HepG2 (cell line): ENCODE results near the gene NME4. TPM values are rescaled to one million over a fixed set of nuclear protein-coding genes. Genes with fewer than 3 reads are reported as not detected.

Experiments used
- CREB1 ChIP-seq, 2 experiments: fragments of 450-650 bp in 1 of 2; IDR thresholded peaks; 2 replicates each; pipeline ENCODE4 v1.6.1; 2016 to 2017; ENCODE audit warnings: control low read depth in 1 of 2, mild to moderate bottlenecking in 1 of 2, missing compliant biosample characterization in 1 of 2, missing genetic modification characterization in 1 of 2
- DBP ChIP-seq: sonication (generic); formaldehyde crosslinking; IDR thresholded peaks from 2 replicates; pipeline ENCODE4 v1.4.0; 2020; ENCODE audit warnings: missing genetic modification reagents; ENCODE audit errors: not compliant biosample characterization
- HDAC6 ChIP-seq: fragments of 200-600 bp; sonication (generic); IDR thresholded peaks from 2 replicates; pipeline ENCODE4 v1.7.0; 2017; ENCODE audit warnings: mild to moderate bottlenecking, antibody characterized with exemption, low read length, low read depth
- MLLT10 ChIP-seq: sonication (generic); formaldehyde crosslinking; IDR thresholded peaks from 2 replicates; pipeline ENCODE4 v1.4.0; 2020; ENCODE audit warnings: missing genetic modification reagents
- PATZ1 ChIP-seq: sonication (generic); formaldehyde crosslinking; IDR thresholded peaks from 2 replicates; pipeline ENCODE4 v1.4.0; 2020; ENCODE audit warnings: missing genetic modification reagents
- PRMT3 ChIP-seq: sonication (generic); formaldehyde crosslinking; IDR thresholded peaks from 2 replicates; pipeline ENCODE4 v1.8.1; 2022; ENCODE audit warnings: low read depth, mild to moderate bottlenecking, moderate library complexity, missing genetic modification reagents, borderline replicate concordance
- TBX3 ChIP-seq: fragments of 450-650 bp; IDR thresholded peaks from 2 replicates; pipeline ENCODE4 v1.6.1; 2017; ENCODE audit warnings: antibody characterized with exemption, mild to moderate bottlenecking, inconsistent platforms, borderline replicate concordance
- ZGPAT ChIP-seq: IDR thresholded peaks from 2 replicates; pipeline ENCODE4 v1.6.1; 2016; ENCODE audit warnings: mild to moderate bottlenecking
- ZMYM4 ChIP-seq: sonication (generic); formaldehyde crosslinking; IDR thresholded peaks from 2 replicates; pipeline ENCODE4 v1.8.1; 2023; ENCODE audit warnings: mild to moderate bottlenecking, missing genetic modification reagents
- ZNF101 ChIP-seq: sonication (generic); formaldehyde crosslinking; IDR thresholded peaks from 2 replicates; pipeline ENCODE4 v1.4.0; 2020; ENCODE audit warnings: mild to moderate bottlenecking, low read depth, missing genetic modification reagents, borderline replicate concordance
- ZNF121 ChIP-seq: sonication (generic); formaldehyde crosslinking; IDR thresholded peaks from 2 replicates; pipeline ENCODE4 v1.5.0; 2020; ENCODE audit warnings: mild to moderate bottlenecking, missing genetic modification reagents
- ZNF30 ChIP-seq: sonication (generic); formaldehyde crosslinking; IDR thresholded peaks from 2 replicates; pipeline ENCODE4 v1.5.0; 2020; ENCODE audit warnings: mild to moderate bottlenecking, missing genetic modification reagents
- ZNF331 ChIP-seq: sonication (generic); formaldehyde crosslinking; IDR thresholded peaks from 2 replicates; pipeline ENCODE4 v1.4.0; 2020; ENCODE audit warnings: missing genetic modification reagents
- ZNF382 ChIP-seq: sonication (generic); formaldehyde crosslinking; IDR thresholded peaks from 2 replicates; pipeline ENCODE4 v1.5.0; 2020; ENCODE audit warnings: missing genetic modification reagents, mild to moderate bottlenecking, borderline replicate concordance
- ZNF530 ChIP-seq: sonication (generic); formaldehyde crosslinking; IDR thresholded peaks from 2 replicates; pipeline ENCODE4 v1.5.0; 2020; ENCODE audit warnings: low read depth, mild to moderate bottlenecking, missing genetic modification reagents
- ZNF678 ChIP-seq: sonication (generic); formaldehyde crosslinking; IDR thresholded peaks from 2 replicates; pipeline ENCODE4 v1.4.0; 2020; ENCODE audit warnings: mild to moderate bottlenecking, missing genetic modification reagents
- ZNF761 ChIP-seq: sonication (generic); formaldehyde crosslinking; conservative IDR thresholded peaks from 2 replicates; pipeline ENCODE4 v1.4.0; 2020; ENCODE audit warnings: mild to moderate bottlenecking, missing genetic modification reagents
- ZSCAN20 ChIP-seq: sonication (generic); formaldehyde crosslinking; IDR thresholded peaks from 2 replicates; pipeline ENCODE4 v1.4.0; 2020; ENCODE audit warnings: missing genetic modification reagents, mild to moderate bottlenecking, borderline replicate concordance
- polyA plus RNA-seq, 8 experiments: library from polyadenylated mRNA; depleted of rRNA in 3 of 8; stranded (reverse) in 7 of 8; unstranded in 1 of 8; fragments of >200 nt; fragmentation: Illumina TruSeq in 4 of 8; extraction: Trizol in 4 of 8; gene quantifications; 2 replicates each; pipeline versions ENCODE4 v1.2.1 to v1.2.3, GENCODE V29; 2011 to 2016; ENCODE audit warnings: low read depth in 4 of 8, missing spikeins in 1 of 8, mixed read lengths in 1 of 8; ENCODE audit not compliant: insufficient read depth in 1 of 8
- total RNA-seq, 5 experiments: library from RNA; depleted of rRNA; stranded (reverse); fragments of >200 nt; fragmentation: Illumina TruSeq; extraction: Trizol; gene quantifications; 2 replicates each; pipeline ENCODE4 v1.2.3, GENCODE V29; 2016; ENCODE audit warnings: low read depth in 1 of 5
- TF ChIP-seq, protein P1 (sequence below): IDR thresholded peaks from 2 replicates; pipeline ENCODE4 v1.4.0; 2020; ENCODE audit warnings: mild to moderate bottlenecking, missing genetic modification reagents
- TF ChIP-seq, protein P2 (sequence below): sonication (generic); formaldehyde crosslinking; IDR thresholded peaks from 2 replicates; pipeline ENCODE4 v1.4.0; 2020; ENCODE audit warnings: mild to moderate bottlenecking, missing genetic modification reagents, borderline replicate concordance

Gene NME4
- total and polyA plus RNA-seq, 2 of the 13 experiments (the other 11 are each of a cell fraction or from before 2014, with no cell fraction given) = 121 to 263 TPM

DNA sequence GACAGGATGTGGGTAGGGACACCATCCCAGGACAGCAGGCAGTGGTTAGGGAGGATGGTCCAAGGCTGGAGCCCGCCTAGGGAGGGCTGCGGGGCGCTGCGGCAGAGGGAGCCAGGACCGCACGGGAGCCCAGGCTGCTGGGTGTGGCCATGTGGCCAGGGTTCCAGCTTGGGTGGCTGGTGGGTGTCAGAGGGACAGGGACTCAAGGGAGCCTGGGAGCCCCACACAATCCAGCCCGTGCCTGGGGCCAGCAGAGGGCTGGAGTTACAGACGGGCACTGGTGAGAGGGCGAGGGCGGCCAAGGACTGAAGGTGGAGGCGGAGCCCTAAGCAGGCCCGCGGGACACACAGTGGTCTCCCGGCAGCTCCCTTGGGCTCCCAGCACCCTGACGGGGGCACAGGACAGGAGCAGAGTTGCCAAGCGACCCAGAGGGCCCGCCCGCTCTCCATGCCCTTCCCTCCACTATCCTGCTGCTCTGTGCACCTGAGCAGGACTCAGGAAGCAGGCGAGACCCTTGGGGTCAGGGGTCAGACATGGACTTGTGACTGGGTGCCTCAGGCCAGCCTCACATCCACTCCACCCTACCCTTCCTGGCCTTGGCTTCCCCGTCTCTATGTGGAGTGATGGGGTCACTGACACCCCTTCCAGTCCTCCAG lies 33.8 kb upstream of the NME4 start (continued):
- TF ChIP-seq, protein P1, sequence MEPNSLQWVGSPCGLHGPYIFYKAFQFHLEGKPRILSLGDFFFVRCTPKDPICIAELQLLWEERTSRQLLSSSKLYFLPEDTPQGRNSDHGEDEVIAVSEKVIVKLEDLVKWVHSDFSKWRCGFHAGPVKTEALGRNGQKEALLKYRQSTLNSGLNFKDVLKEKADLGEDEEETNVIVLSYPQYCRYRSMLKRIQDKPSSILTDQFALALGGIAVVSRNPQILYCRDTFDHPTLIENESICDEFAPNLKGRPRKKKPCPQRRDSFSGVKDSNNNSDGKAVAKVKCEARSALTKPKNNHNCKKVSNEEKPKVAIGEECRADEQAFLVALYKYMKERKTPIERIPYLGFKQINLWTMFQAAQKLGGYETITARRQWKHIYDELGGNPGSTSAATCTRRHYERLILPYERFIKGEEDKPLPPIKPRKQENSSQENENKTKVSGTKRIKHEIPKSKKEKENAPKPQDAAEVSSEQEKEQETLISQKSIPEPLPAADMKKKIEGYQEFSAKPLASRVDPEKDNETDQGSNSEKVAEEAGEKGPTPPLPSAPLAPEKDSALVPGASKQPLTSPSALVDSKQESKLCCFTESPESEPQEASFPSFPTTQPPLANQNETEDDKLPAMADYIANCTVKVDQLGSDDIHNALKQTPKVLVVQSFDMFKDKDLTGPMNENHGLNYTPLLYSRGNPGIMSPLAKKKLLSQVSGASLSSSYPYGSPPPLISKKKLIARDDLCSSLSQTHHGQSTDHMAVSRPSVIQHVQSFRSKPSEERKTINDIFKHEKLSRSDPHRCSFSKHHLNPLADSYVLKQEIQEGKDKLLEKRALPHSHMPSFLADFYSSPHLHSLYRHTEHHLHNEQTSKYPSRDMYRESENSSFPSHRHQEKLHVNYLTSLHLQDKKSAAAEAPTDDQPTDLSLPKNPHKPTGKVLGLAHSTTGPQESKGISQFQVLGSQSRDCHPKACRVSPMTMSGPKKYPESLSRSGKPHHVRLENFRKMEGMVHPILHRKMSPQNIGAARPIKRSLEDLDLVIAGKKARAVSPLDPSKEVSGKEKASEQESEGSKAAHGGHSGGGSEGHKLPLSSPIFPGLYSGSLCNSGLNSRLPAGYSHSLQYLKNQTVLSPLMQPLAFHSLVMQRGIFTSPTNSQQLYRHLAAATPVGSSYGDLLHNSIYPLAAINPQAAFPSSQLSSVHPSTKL (CRISPR knock-in tag) = no peak
- TF ChIP-seq ZNF761 (CRISPR knock-in tag) (no peak), ZNF382 (CRISPR knock-in tag) (no peak), ZGPAT (CRISPR knock-in tag) (no peak), ZSCAN20 (CRISPR knock-in tag) (no peak), PRMT3 (CRISPR knock-in tag) (no peak), ZNF101 (CRISPR knock-in tag) (no peak), ZNF530 (CRISPR knock-in tag) (no peak), ZNF30 (CRISPR knock-in tag) (no peak), ZNF121 (CRISPR knock-in tag) (no peak), HDAC6 (no peak), CREB1 (IDR thresholded peaks at IDR 0.05) (no peak), CREB1 (CRISPR knock-in tag; IDR thresholded peaks at IDR 0.05) (no peak), DBP (no peak), ZNF331 (CRISPR knock-in tag) (no peak), PATZ1 (CRISPR knock-in tag) (no peak), MLLT10 (CRISPR knock-in tag) (no peak), TBX3 (no peak), ZNF678 (CRISPR knock-in tag) (no peak), ZMYM4 (CRISPR knock-in tag) (no peak)
- TF ChIP-seq, protein P2, sequence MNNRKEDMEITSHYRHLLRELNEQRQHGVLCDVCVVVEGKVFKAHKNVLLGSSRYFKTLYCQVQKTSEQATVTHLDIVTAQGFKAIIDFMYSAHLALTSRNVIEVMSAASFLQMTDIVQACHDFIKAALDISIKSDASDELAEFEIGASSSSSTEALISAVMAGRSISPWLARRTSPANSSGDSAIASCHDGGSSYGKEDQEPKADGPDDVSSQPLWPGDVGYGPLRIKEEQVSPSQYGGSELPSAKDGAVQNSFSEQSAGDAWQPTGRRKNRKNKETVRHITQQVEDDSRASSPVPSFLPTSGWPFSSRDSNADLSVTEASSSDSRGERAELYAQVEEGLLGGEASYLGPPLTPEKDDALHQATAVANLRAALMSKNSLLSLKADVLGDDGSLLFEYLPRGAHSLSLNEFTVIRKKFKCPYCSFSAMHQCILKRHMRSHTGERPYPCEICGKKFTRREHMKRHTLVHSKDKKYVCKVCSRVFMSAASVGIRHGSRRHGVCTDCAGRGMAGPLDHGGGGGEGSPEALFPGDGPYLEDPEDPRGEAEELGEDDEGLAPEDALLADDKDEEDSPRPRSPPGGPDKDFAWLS (CRISPR knock-in tag) = no peak
